Thyroid gland (tissue), 4 donors: ENCODE data around the gene SLC28A2.

Source experiments
- POLR2A ChIP-seq, 2 donors: fragments of 450-650 bp; IDR thresholded peaks; one replicate each; pipeline ENCODE4 v1.6.1; 2017; ENCODE audit warnings: antibody characterized with exemption in 2 of 2, mild to moderate bottlenecking in 2 of 2, moderate library complexity in 1 of 2
- TF ChIP-seq, protein P1 (sequence below), 6 experiments: fragments of 200-600 bp in 3 of 6; fragments of 450-650 bp in 3 of 6; sonication (generic) in 3 of 6; IDR thresholded peaks; one replicate each; pipeline ENCODE4 v1.5.1; 2016 to 2019; ENCODE audit warnings: antibody characterized with exemption in 6 of 6, mild to moderate bottlenecking in 2 of 6, inconsistent platforms in 1 of 6, moderate library complexity in 1 of 6

DNA sequence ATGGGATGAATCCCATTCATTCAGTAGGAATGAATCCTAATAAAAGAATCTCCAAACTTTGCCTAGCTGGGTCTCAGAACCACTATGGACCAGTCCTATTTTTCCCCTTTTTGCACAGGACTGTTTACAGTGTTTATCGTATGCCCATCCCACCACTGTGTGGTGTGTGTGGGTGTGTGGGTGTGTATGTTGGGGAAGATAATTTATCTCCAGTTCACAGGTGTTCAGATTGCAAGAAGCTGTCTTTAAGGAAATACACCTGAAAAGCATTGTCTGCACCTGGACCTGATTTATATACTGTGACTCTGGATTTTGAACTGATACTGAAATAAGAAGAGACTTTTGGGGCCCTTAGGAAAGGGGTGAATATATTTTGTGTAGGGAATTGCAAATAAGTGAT is 39.5 kb upstream of the SLC28A2 start:
- TF ChIP-seq, protein P1, sequence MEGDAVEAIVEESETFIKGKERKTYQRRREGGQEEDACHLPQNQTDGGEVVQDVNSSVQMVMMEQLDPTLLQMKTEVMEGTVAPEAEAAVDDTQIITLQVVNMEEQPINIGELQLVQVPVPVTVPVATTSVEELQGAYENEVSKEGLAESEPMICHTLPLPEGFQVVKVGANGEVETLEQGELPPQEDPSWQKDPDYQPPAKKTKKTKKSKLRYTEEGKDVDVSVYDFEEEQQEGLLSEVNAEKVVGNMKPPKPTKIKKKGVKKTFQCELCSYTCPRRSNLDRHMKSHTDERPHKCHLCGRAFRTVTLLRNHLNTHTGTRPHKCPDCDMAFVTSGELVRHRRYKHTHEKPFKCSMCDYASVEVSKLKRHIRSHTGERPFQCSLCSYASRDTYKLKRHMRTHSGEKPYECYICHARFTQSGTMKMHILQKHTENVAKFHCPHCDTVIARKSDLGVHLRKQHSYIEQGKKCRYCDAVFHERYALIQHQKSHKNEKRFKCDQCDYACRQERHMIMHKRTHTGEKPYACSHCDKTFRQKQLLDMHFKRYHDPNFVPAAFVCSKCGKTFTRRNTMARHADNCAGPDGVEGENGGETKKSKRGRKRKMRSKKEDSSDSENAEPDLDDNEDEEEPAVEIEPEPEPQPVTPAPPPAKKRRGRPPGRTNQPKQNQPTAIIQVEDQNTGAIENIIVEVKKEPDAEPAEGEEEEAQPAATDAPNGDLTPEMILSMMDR (IDR thresholded peaks at IDR 0.05) = no peak
- TF ChIP-seq POLR2A (IDR thresholded peaks at IDR 0.05) = no peak
